ENCODE results near the gene CNTNAP5.

DNA sequence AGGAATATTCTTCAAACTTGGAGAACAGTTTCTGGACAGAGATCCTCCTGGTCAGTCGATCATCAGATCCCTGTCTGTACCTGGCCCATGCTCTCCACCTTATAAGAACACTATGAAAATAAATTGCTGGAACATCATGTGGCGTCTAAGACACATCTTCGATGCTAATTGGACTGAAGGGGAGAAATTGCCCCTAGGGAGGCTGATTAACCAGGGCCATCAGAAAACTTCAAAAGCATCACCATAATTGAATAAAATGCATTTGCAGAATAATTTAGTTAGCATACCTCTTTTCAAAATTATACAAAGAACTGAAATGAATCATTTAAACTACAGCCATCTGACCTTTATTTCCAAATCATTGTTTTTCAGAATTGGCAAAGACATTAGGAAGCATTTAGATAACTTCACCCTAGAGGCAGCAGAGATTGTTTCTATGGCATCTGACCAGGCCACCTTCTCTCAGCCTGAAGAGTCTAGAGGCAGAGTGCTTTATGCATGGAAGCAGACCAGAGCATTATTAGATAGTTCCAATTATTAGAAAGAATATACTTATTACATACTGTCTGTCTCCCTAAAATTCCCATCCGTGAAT, 48.9 kb upstream of the CNTNAP5 start:
- TF ChIP-seq, protein P1, sequence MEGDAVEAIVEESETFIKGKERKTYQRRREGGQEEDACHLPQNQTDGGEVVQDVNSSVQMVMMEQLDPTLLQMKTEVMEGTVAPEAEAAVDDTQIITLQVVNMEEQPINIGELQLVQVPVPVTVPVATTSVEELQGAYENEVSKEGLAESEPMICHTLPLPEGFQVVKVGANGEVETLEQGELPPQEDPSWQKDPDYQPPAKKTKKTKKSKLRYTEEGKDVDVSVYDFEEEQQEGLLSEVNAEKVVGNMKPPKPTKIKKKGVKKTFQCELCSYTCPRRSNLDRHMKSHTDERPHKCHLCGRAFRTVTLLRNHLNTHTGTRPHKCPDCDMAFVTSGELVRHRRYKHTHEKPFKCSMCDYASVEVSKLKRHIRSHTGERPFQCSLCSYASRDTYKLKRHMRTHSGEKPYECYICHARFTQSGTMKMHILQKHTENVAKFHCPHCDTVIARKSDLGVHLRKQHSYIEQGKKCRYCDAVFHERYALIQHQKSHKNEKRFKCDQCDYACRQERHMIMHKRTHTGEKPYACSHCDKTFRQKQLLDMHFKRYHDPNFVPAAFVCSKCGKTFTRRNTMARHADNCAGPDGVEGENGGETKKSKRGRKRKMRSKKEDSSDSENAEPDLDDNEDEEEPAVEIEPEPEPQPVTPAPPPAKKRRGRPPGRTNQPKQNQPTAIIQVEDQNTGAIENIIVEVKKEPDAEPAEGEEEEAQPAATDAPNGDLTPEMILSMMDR (IDR thresholded peaks at IDR 0.05): no peak
- no peak for TF ChIP-seq POLR2A (IDR thresholded peaks at IDR 0.05)
